ENCODE measurements around the gene ZNF516. TPM values are rescaled to one million over a fixed set of nuclear protein-coding genes. Genes with fewer than 3 reads are reported as not detected.

The ZNF516 gene
- total RNA-seq, 1 experiment from 2014 or later: 6.3 TPM

- DNase-seq (ENCODE audit: low read depth): no peak
These were observed 130.5 kb downstream of the ZNF516 start for GRCh38 chr18:76364282-76365259.

GRCh38 chr18:76363436-76364120 lies 131.5 kb downstream of the ZNF516 start:
- no peak for DNase-seq (ENCODE audit: low read depth)

- DNase-seq (ENCODE audit: low read depth): no peak
These were observed 132.4 kb downstream of the ZNF516 start for GRCh38 chr18:76362676-76363075.

DNA sequence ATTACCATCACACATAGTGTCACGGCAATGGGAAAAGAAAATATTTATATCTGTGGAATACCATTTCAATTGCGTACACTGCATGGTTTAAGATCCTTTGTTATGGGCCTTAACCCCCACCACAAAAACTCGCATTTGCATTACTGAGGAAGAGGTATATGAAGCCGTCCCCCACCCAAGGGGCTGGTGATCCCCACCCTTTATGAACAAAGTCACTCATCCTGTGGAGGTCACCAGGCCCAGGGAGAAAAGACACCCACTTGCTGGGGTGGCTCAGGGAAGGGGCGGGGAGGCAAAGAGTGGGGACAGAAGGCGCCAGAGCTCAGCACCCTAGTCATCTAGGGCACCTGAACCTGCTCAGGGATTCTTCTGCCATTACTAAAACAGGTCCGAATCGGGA lies 133.8 kb downstream of the ZNF516 start:
- no peak for DNase-seq (ENCODE audit: low read depth)

DNA sequence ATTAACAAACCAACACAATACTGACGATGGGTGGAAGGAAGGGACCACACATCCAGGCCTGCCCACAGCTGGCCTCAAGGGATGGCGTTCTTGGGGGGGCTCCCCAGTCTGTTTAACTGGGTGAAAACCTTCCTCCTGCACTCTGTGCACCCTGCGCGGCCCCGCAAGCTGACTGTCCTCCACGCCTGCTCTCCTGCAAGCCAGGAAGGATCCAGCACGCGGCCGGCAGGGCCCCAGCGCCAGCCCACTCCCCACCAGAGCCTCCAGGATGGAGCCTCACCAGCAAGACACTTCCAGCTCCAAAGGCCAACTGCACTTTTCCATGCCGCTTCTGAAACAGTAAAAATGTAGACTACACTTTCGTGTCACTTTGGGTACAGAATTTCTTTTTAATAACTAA lies 135.1 kb downstream of the ZNF516 start:
- no peak for DNase-seq (ENCODE audit: low read depth)

GRCh38 chr18:76358774-76359173 lies 136.3 kb downstream of the ZNF516 start:
- DNase-seq (ENCODE audit: low read depth): no peak

DNA sequence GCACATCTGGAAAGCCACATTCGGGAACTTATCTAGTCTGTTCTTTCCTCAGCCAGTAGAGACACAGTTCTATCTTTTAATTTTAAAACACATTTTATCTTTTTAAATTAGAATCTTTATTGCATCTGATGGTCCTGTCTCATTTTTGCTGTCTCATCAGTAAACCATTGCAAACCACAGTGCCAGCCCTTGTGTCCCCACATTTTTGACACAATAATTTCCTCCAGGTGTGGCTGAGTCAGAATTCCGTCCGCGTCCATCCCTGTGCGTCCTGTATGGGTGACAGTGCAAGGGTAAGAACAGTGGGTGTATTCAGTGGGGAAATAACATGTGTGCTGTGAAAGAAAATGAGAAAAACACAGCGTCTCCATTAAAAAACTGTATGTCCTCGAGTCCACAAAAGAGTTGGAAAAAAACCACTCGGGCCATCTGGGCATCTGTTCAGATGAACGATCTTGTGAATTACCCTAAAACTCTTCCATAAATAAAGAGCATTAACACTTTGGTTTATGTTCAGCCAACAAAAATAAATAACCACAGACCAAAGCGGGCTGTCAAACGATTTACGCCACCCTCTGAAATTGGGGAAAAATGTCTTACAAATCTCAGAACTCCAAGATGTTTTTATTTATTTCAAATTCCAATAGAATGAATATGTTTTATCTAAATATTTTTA lies 137.3 kb downstream of the ZNF516 start:
- DNase-seq (ENCODE audit: low read depth): no peak

DNA sequence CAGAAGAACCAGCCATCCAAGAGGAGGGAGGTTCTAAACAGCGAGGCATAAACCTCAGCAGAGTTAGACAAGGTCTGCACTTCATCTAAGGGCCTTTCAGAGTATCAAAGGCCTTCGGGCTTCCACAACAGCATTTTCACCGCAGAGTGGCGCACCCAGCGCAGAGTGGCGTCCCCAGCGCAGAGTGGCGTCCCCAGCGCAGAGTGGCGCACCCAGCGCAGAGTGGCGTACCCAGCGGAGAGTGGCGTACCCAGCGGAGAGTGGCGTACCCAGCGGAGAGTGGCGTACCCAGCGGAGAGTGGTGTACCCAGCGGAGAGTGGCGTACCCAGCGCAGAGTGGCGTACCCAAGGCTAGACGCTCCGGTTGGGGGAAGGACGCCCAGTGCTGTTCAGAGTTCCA lies 137.9 kb downstream of the ZNF516 start:
- no peak for DNase-seq (ENCODE audit: low read depth)

DNA sequence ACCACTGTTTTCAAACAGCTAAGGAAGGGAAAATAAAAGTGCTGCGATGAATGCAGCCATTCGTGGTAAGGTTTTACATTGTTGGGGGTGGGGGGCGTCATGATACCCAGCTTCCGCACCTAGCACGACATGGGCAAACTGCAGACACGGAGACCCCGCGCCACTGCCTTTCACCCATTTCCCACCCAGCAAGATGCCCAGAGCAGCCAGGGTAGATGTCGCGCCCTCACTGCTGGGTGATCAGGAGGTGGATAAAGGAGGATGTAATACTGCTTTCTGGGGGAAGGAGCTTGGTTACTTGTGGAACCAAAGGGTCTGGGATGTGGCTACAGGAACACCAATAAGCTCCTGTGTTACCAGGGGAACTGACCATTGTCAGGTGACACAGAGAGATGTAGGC lies 138.4 kb downstream of the ZNF516 start:
- DNase-seq (ENCODE audit: low read depth): no peak

GRCh38 chr18:76354348-76354747 lies 140.7 kb downstream of the ZNF516 start:
- peak; percentile 23 for DNase-seq (ENCODE audit: low read depth)

DNA sequence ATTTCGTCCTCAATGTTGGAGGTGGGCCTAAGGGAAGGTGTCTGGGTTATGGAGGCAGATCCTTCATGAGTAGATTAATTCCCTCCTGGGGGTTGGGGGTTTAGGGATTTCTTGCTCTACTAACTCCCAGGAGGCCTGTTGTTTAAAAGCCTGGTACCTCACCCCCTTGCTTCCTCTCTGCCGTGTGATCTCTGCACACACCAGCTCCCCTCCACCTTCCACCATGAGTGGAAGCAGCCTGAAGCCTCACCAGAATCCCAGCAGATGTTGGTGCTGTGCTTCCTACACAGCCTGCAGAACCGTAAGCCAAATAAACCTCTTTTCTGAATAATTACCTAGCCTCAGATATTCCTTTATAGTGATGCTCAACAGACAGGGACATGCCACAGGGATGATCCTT lies 141.5 kb downstream of the ZNF516 start:
- DNase-seq (ENCODE audit: low read depth): no peak

DNA sequence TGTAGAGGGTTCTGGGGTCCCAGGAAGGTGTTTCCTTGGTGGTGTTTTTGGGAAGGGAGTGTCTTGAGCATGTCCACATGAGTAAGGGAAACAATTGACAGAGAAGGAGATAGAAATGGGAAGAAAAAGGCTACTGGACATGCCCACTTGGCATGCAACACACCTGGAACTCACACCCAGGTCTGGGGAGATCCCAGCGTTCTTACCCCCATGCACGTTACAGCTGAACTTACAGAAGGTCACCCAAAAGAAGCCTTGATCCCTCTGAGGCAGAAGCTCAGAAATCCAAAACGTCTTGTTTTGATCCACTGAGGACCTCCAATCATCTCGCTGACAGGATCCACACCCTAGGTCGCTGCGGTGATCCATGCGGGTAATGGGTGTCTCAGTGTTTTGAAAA lies 142.0 kb downstream of the ZNF516 start:
- no peak for DNase-seq (ENCODE audit: low read depth)

DNA sequence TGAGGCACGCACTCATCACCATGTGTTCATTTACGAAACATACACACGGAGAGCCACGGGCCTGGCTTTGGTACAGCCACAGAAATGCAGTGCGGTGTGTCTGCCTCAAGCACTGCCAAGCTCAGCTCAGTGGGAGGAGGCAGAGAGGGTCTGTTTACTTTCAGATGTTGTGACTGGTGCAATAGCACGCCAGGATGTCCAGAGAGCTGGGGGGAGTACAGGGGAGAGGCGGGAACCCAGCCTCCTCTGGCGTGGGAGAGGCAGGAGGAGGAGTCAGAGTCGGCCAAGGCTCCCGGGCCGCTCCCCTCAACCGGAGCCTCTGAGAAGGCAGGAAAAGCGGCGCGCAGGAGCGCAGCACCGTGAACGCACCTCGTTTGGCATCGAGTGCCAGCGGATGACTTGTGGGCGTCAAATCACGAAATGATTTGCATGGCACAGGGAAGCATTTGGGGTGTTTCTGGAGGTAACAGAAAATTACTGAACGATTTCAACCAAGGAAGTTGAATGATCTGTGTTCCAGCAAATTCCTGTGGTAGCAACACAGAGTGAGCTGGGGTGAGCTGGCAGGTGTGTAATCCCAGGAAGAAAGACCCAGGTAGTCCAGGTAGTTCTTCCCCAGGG lies 143.0 kb downstream of the ZNF516 start:
- peak; percentile 86 for DNase-seq (ENCODE audit: low read depth)

DNA sequence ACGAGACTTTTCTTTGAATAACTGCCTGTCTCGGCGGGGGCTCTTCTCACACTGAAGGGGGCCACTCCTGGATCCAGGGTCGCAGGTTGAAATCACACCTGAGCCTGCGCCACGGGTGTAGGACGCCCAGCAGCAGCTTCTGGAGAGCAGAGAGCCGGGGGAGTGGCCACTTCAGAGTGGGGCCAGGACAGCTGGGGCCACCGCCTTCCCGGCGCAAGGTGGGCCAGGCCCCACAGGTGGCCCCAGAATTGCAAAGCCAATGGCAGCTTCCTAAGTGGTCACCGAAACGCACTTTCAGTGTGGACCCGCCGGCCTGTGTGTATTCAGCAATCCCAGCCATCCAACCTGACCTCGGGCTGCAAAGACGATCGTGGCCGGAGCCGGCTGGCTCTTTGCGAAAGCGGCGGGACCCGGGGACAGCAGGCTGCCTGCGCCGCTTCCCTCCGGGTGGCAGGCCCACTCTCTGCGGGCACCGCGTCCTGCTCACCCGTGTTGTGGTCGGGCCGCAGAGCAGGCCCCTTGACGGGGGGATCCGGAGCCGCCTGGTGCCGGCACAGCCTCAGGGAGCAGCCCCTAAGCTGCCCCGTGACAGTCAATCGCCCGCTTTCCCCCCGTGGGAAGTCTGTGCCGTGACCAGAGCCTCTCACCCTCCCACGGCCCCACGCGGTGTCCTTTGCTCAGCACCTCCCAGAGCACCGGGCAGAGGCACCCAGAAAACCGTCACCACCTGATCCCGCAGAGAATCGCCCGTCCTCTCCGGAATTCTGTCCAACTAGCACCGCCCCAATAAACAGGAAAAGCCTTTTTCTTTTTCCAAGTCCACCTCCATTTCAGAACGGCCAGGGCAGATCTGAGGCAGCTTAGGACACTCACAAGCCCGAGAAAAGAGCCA lies 144.7 kb downstream of the ZNF516 start:
- no peak for DNase-seq (ENCODE audit: low read depth)

DNA sequence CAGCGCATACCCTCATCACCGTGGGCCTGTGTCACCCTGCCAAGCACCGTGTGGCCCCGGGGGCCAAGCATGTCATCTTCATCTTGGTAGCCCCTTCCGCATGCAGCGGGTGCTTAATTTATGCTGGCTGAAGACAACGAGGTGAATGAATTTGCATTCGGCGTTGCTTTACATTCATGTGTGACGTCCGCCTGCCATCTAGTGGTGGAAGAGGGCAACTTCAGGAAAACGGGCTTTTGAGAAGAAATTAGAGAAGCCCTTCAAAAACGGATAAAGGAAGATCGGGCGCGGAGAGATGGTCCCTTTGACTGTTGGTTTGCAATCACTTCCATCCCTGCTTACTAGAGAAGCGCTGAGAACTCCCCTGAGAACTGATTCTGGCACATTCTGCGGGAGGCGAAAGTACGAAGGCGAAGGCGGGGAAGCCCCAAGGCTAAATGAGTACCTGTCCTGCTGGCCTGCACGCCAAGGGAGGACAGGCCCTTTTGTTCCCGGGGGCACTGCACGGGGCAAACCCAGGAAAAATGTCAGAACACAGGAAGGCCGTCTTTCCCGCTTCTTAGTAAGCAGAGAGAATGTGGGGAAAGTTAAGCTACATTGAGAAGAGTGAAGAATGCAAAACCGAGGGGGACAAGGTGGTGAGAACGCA lies 145.9 kb downstream of the ZNF516 start:
- DNase-seq (ENCODE audit: low read depth): peak; percentile 63

DNA sequence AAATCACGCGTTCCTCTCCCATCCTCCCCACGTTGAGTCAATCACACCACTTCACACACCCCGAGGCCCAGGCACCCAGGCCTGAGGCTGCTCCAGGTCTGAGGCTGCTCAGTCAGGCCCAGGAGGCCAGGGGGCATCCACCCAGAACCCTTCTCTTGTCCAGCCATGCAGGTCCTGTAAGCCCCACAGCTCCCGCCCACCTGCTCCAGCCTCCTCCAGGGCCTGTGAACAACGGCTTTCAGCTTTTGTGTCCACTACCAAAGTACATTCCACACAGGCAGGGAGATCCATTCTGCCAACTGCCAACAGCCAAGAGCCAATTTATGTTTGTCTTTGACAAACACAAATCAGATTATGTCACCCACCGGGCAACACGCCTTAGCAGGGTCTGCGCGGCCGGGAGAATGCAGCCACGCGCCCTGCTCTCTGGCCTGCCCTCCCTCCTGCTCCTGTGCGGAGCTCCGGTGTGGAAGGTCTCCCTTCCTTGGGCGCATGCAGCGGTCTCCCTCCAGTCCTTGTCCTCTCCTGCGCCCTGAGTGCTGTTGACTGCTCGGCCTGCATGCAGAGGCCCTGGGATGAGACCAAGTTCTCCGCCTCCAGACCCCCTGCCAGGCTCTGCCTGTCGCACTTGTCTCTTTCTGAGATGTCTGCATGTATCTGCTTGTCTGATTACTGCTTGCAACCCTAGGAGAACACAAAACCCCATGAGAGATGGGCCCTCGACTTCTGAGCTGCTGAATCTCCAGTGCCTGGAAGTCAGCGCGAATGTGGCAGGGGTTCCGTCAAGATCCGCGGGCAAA lies 146.6 kb downstream of the ZNF516 start:
- no peak for DNase-seq (ENCODE audit: low read depth)

GRCh38 chr18:76347341-76347740 lies 147.7 kb downstream of the ZNF516 start:
- no peak for DNase-seq (ENCODE audit: low read depth)

DNA sequence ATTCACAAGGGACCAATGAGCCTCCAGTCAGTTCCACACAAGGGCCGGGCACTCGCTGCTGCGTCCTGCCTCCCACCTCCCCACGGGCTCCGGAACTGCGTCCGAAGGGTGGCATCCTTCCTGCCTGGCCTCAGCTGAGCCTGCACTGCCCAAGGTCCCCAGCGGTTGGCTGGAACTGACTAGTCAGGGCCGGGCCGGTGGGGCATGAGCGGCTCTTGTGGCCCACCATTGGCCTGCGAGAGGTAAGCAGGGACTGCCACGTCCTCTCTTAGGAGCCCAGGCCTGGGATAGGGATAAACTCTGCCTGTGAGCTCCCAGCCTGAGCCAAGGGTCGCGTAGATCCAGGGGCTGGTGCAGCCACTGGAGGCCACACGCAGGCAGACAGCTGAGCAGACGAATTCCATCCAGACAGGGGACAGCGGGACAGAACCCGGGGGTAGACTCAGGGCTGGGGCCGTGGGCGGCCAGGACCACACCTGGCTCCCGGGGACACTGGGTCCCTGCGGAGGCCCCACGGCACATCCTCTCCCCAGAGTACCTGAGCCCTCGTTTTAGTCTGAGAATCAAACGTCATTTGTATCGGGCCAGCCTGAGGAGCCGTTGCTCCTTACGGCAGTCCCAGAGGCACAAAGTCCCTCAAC lies 148.4 kb downstream of the ZNF516 start:
- no peak for DNase-seq (ENCODE audit: low read depth)

- DNase-seq (ENCODE audit: low read depth): no peak
These were observed 149.1 kb downstream of the ZNF516 start for GRCh38 chr18:76345901-76346300.
